ENCODE results near the gene PDE6A. TPM values are rescaled to one million over a fixed set of nuclear protein-coding genes. Genes with fewer than 3 reads are reported as not detected.

PDE6A gene
- total and polyA plus RNA-seq, 9 of the 15 experiments (the other 6 are each of a cell fraction or from before 2014, with no cell fraction given), result 0.01 to 0.04 (median 0.01) TPM; not detected in 6

GRCh38 chr5:149940077-149940574 lies 4.5 kb downstream of the PDE6A start:
- Histone ChIP-seq H3K9ac (ENCODE audit: insufficient read depth in 1 of 2, low read depth in 2 of 2, low read length in 2 of 2) (peak overlapping the region; percentile 68 to 76; a peak in 3 of 4 replicates), H3K4me2 (ENCODE audit: insufficient read depth, low read length) (peak overlapping the region; percentile 60), H3K79me2 (ENCODE audit: control insufficient read depth, insufficient read depth, low read length) (no peaks in the 10 kb centered on the region), H3K27me3 (ENCODE audit: control insufficient read depth in 2 of 2, insufficient read depth in 2 of 2, low read length in 2 of 2) (no peaks in the 10 kb centered on the region), H4K20me1 (replicated peaks; ENCODE audit: control insufficient read depth, insufficient read depth, low read length) (no peaks in the 10 kb centered on the region), H3K9me3 (replicated peaks; ENCODE audit: control insufficient read depth, insufficient read depth, low read depth, low read length) (no peaks in the 10 kb centered on the region), H3K36me3 (ENCODE audit: control insufficient read depth, insufficient read depth, low read length) (no peaks in the 10 kb centered on the region; the same call in 1 of the 3 replicates), H3K4me1 (replicated peaks in 1 of 2; ENCODE audit: control insufficient read depth in 2 of 2, insufficient read depth in 2 of 2, low read length in 2 of 2) (peaks cover 29 to 59% of the 10 kb centered on the region in 2 experiments), H3K9me1 (ENCODE audit: control insufficient read depth, insufficient read depth, low read length) (no peaks in the 10 kb centered on the region), H2AFZ (ENCODE audit: low read depth, low read length) (peak overlapping the region; percentile 97), H3K4me3 (0 out of 2 replicates have a peak overlapping the region, but pooled peaks have one; percentile 3), H3K27ac (ENCODE audit: extremely low read depth, low read depth, low read length) (peak overlapping the region; percentile 88)
- intact Hi-C loops (cut with micrococcal nuclease), result loop anchor here (1.0 kb wide), 1 partner anchor 9 kb away; no protein-coding TSS in a partner anchor
- ChIA-PET POLR2A (interaction anchor here (0.5 to 3.0 kb wide), 6 partner anchors 9 to 115 kb away, joined by 3 to 12 read pairs (median 4); partner anchors contain the start of gene SLC26A2), CTCF (ENCODE audit: low intra/inter-chr PET ratio) (interaction anchor here (0.6 kb wide), 1 partner anchor 1314 kb away, joined by 3 read pairs; no protein-coding TSS in a partner anchor)
- peak in 2 of 4 experiments; percentile 72 to 85 for DNase-seq (ENCODE audit: extremely low read depth in 1 of 4, low spot score in 3 of 4)
- WGBS (ENCODE audit: insufficient coverage, low coverage, missing lambda C conversion rate), result 14% methylated on average over 9 of the region's 9 CpGs
- peak; percentile 84 for ATAC-seq
- peak; percentile 76 for FAIRE-seq
- no TSS peak for BruUV-seq (replicated peaks)
- in situ Hi-C loops (cut with MboI), result no loop called here
- TF ChIP-seq SRSF3 (IDR thresholded peaks at IDR 0.05; ENCODE audit: insufficient read depth, low read length), result no peak
- peak; percentile 83 for TF ChIP-seq ZNF592 (IDR thresholded peaks at IDR 0.05)
- TF ChIP-seq COPS2 (conservative IDR thresholded peaks at IDR 0.05), result no peak
- no peak for TF ChIP-seq ATF6 (CRISPR knock-in tag; IDR thresholded peaks at IDR 0.05)
- peak; percentile 82 for TF ChIP-seq ATF4 (CRISPR knock-in tag; IDR thresholded peaks at IDR 0.05)
- no peak for TF ChIP-seq ZNF212 (CRISPR knock-in tag; IDR thresholded peaks at IDR 0.05)
- no peak for TF ChIP-seq FUS (optimal IDR thresholded peaks at IDR 0.05; ENCODE audit: low read depth, low read length)
- TF ChIP-seq PTTG1 (tag; IDR thresholded peaks at IDR 0.05; ENCODE audit: low read depth), result no peak
- no peak for TF ChIP-seq ELK3 (CRISPR knock-in tag; IDR thresholded peaks at IDR 0.05)
- TF ChIP-seq MAFG (tag; conservative IDR thresholded peaks at IDR 0.05), result no peak
- TF ChIP-seq SIRT6 (IDR thresholded peaks at IDR 0.05; ENCODE audit: low read depth, low read length), result no peak
- no peak for TF ChIP-seq ZFX (CRISPR knock-in tag; IDR thresholded peaks at IDR 0.05)
